OCI-M2 (cell line): ENCODE results near the gene SETX.

ENCODE experiments used
- DNase-seq: peaks from one replicate; lab custom pipeline; 2025; ENCODE audit not compliant: unreplicated experiment; lab: John Stamatoyannopoulos, UW

Gene SETX

GRCh38 chr9:132241840-132242620, 112.8 kb downstream of the SETX start:
- DNase-seq, result no peak

GRCh38 chr9:132241483-132241839, 113.3 kb downstream of the SETX start:
- DNase-seq, result no peak

- DNase-seq, result peak; percentile 29
Observed at GRCh38 chr9:132240841-132241482, 113.8 kb downstream of the SETX start.

- DNase-seq, result no peak
Observed at GRCh38 chr9:132239999-132240840, 114.6 kb downstream of the SETX start.

GRCh38 chr9:132239518-132239917, 115.3 kb downstream of the SETX start:
- no peak for DNase-seq

GRCh38 chr9:132238992-132239391, 115.8 kb downstream of the SETX start:
- DNase-seq, result no peak

- DNase-seq, result no peak
Observed at GRCh38 chr9:132238026-132238972, 116.5 kb downstream of the SETX start.

GRCh38 chr9:132237481-132237880, 117.3 kb downstream of the SETX start:
- no peak for DNase-seq

GRCh38 chr9:132236662-132237311, 118.0 kb downstream of the SETX start:
- no peak for DNase-seq

- DNase-seq, result no peak
Observed at GRCh38 chr9:132235894-132236661, 118.7 kb downstream of the SETX start.

GRCh38 chr9:132235125-132235524, 119.7 kb downstream of the SETX start:
- DNase-seq, result no peak

- no peak for DNase-seq
Observed at GRCh38 chr9:132234535-132234934, 120.3 kb downstream of the SETX start.

- no peak for DNase-seq
Observed at GRCh38 chr9:132233138-132233537, 121.6 kb downstream of the SETX start.

- DNase-seq, result no peak
Observed at GRCh38 chr9:132232522-132232921, 122.3 kb downstream of the SETX start.

GRCh38 chr9:132231019-132231701, 123.6 kb downstream of the SETX start:
- no peak for DNase-seq

- DNase-seq, result no peak
Observed at GRCh38 chr9:132230605-132231004, 124.2 kb downstream of the SETX start.

- DNase-seq, result no peak
Observed at GRCh38 chr9:132228062-132228461, 126.7 kb downstream of the SETX start.

- no peak for DNase-seq
Observed at GRCh38 chr9:132226571-132227430, 128.0 kb downstream of the SETX start.
